Tibial nerve (tissue), 4 donors: ENCODE measurements around the gene CHST14. TPM values are rescaled to one million over a fixed set of nuclear protein-coding genes. Genes with fewer than 3 reads are reported as not detected.

Experiments used
- DNase-seq, 2 donors: peaks; one replicate each; pipeline ENCODE4 v3.0.0-alpha.2; 2019; ENCODE audit warnings: low spot score in 2 of 2
- H3K27ac ChIP-seq, 4 donors: fragments of 200-600 bp; sonication (generic) in 3 of 4; one replicate each; pipeline ENCODE4 v1.5.1; 2017 to 2019; ENCODE audit warnings: mild to moderate bottlenecking in 1 of 4
- H3K27me3 ChIP-seq, 2 donors: fragments of 200-600 bp; sonication (generic) in 1 of 2; one replicate each; pipeline versions ENCODE4 v1.5.1 to v1.6.0; 2017 to 2019
- H3K36me3 ChIP-seq, 3 donors: fragments of 200-600 bp; sonication (generic); one replicate each; pipeline ENCODE4 v1.5.1; 2018 to 2019
- H3K4me1 ChIP-seq, 4 donors: fragments of 200-600 bp; sonication (generic) in 3 of 4; one replicate each; pipeline ENCODE4 v1.5.1; 2017 to 2019
- H3K4me3 ChIP-seq, 4 donors: fragments of 200-600 bp; sonication (generic) in 3 of 4; one replicate each; pipeline ENCODE4 v1.5.1; 2017 to 2019; ENCODE audit warnings: mild to moderate bottlenecking in 1 of 4, moderate library complexity in 1 of 4
- H3K9me3 ChIP-seq, 4 donors: fragments of 200-600 bp; sonication (generic) in 3 of 4; one replicate each; pipeline ENCODE4 v1.5.1; 2017 to 2019
- EP300 ChIP-seq, 2 donors: sonication (generic); formaldehyde crosslinking; IDR thresholded peaks; one replicate each; pipeline ENCODE4 v1.6.1; 2017; ENCODE audit warnings: antibody characterized with exemption in 2 of 2, mild to moderate bottlenecking in 1 of 2
- POLR2A ChIP-seq, 2 donors: fragments of 450-650 bp; IDR thresholded peaks; one replicate each; pipeline ENCODE4 v1.6.1; 2017; ENCODE audit warnings: antibody characterized with exemption in 2 of 2, mild to moderate bottlenecking in 2 of 2, moderate library complexity in 2 of 2
- WGBS, 2 donors: methylation state at CpG; one replicate each; pipeline ENCODE4 v1.1.5; 2018; 5-methylcytosine and 5-hydroxymethylcytosine counted together
- total RNA-seq, 4 donors: library from RNA; depleted of rRNA; stranded (reverse); fragments of >200 nt; gene quantifications; one replicate each; pipeline ENCODE4 v1.1.0, GENCODE V29; 2016
- TF ChIP-seq, protein P1 (sequence below), 5 experiments: fragments of 200-600 bp in 3 of 5; fragments of 450-650 bp in 2 of 5; sonication (generic) in 3 of 5; IDR thresholded peaks; one replicate each; pipeline ENCODE4 v1.5.1; 2016 to 2019; ENCODE audit warnings: antibody characterized with exemption in 5 of 5, mild to moderate bottlenecking in 3 of 5, moderate library complexity in 2 of 5

CHST14 gene
- total RNA-seq, 4 donors from 2014 or later = 5.7 to 27.8 (median 15.4) TPM

DNA sequence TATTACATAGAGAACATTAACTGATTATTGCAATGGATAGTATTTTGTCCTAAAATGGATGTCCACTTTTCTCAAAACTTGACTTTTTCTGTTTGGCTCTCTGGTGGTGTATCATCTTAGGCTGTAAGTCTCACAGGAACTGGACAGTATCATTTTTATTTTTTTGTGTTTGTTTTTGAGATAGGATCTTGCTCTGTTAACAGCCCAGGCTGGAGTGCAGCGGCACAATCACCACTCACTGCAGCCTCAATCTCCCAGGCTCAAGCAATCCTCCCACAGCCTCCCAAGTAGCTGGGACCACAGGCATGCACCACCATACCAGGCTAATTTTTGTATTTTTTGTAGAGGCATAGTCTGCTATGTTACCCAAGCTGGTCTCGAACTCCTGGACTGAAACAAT, 13.1 kb downstream of the CHST14 start:
- Histone ChIP-seq H3K9me3 (no peaks in the 10 kb centered on the region), H3K4me3 (no peak overlapping the region), H3K4me1 (no peaks in the 10 kb centered on the region), H3K36me3 (no peaks in the 10 kb centered on the region), H3K27ac (no peak overlapping the region), H3K27me3 (no peaks in the 10 kb centered on the region)
- TF ChIP-seq EP300 (IDR thresholded peaks at IDR 0.05) (no peak), POLR2A (IDR thresholded peaks at IDR 0.05) (no peak)
- TF ChIP-seq, protein P1, sequence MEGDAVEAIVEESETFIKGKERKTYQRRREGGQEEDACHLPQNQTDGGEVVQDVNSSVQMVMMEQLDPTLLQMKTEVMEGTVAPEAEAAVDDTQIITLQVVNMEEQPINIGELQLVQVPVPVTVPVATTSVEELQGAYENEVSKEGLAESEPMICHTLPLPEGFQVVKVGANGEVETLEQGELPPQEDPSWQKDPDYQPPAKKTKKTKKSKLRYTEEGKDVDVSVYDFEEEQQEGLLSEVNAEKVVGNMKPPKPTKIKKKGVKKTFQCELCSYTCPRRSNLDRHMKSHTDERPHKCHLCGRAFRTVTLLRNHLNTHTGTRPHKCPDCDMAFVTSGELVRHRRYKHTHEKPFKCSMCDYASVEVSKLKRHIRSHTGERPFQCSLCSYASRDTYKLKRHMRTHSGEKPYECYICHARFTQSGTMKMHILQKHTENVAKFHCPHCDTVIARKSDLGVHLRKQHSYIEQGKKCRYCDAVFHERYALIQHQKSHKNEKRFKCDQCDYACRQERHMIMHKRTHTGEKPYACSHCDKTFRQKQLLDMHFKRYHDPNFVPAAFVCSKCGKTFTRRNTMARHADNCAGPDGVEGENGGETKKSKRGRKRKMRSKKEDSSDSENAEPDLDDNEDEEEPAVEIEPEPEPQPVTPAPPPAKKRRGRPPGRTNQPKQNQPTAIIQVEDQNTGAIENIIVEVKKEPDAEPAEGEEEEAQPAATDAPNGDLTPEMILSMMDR (IDR thresholded peaks at IDR 0.05) = no peak
- DNase-seq = no peak
- WGBS, 2 donors = 95 to 96% methylated on average over 2 of the region's 2 CpGs

DNA sequence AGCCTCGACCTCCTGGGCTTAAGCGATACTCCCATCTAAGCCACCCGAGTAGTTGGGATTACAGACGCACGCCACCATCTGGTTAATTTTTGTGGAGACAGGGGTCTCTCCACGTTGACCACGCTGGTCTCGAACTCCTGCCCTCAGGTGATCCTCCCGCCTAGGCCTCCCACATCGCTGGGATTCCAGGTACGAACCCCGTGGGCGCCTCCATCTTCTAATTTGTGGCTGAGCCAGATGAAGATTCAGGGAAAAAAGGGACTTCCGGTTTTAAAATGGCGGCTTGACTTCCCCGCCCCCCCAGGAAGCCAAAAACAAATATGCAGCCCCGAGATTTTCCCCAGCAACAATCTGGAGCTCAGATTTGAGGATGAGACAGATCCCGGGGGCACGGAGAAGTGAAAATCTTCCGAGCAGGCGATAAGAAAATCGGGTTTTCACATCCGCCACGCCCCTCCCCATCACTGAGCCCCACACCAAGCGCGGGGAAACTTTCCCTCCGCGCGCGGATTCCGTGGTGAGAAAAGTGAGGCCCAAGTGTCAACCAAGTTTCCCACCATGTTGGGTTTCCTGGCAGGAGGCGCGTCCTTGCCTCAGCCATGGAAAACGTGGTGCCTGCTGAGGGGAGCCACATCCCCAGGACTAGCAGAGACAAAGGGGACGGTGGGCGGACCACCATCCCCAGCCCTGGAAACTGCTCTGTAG, 15.4 kb downstream of the CHST14 start:
- no peaks in the 10 kb centered on the region for H3K36me3 ChIP-seq
- H3K27ac ChIP-seq = no peak overlapping the region
- TF ChIP-seq EP300 (IDR thresholded peaks at IDR 0.05) (no peak), POLR2A (IDR thresholded peaks at IDR 0.05) (no peak)
- TF ChIP-seq, protein P1 (IDR thresholded peaks at IDR 0.05) = no peak
- H3K4me1 ChIP-seq = no peaks in the 10 kb centered on the region
- DNase-seq = no peak
- H3K9me3 ChIP-seq = no peaks in the 10 kb centered on the region
- 87 to 91% methylated on average over 36 of the region's 36 CpGs for WGBS, 2 donors
- no peaks in the 10 kb centered on the region for H3K27me3 ChIP-seq
- no peak overlapping the region for H3K4me3 ChIP-seq

DNA sequence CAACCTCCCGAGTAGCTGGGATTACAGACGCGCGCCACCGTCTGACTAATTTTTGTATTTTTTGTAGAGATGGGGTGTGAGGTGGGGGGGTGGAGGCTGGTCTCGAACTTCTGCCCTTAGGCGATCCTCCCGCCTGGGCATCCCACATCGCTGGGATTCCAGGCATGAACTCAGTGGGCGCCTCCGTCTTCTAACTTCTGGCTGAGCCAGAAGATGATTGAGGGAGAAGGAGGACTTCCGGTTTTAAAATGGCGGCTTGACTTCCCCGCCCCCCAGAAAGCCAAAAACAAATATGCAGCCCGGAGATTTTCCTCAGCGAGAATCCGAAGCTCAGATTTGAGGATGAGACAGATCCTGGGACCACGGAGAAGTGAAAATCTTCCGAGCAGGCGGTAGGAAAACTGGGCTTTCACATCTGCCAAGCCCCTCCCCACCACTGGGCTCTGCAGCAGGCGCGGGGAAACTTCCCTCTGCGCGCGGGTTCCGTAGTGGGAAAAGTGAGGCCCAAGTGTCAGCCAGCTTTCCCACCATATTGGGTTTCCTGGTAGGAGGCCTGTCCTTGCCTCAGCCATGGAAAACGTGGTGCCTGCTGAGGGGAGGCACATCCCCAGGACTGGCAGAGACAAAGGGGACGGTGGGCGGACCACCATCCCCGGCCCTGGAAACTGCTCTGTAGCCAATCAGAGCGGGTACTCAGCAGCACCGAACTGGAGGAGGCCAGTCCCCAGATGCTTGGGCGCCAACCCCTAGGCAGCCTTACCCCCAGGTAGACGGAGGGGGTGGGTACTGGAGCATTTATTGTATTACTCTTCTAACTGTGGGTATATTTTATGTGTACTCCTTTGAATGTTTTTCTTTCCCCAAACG, 17.3 kb downstream of the CHST14 start:
- H3K9me3 ChIP-seq = no peaks in the 10 kb centered on the region
- no peak overlapping the region for H3K27ac ChIP-seq
- no peak for DNase-seq
- no peaks in the 10 kb centered on the region for H3K4me1 ChIP-seq
- TF ChIP-seq POLR2A (IDR thresholded peaks at IDR 0.05) (no peak), EP300 (IDR thresholded peaks at IDR 0.05) (no peak)
- TF ChIP-seq, protein P1 (IDR thresholded peaks at IDR 0.05) = no peak
- 87 to 92% methylated on average over 35 of the region's 35 CpGs for WGBS, 2 donors
- no peaks in the 10 kb centered on the region for H3K27me3 ChIP-seq
- H3K36me3 ChIP-seq = no peaks in the 10 kb centered on the region
- no peak overlapping the region for H3K4me3 ChIP-seq

DNA sequence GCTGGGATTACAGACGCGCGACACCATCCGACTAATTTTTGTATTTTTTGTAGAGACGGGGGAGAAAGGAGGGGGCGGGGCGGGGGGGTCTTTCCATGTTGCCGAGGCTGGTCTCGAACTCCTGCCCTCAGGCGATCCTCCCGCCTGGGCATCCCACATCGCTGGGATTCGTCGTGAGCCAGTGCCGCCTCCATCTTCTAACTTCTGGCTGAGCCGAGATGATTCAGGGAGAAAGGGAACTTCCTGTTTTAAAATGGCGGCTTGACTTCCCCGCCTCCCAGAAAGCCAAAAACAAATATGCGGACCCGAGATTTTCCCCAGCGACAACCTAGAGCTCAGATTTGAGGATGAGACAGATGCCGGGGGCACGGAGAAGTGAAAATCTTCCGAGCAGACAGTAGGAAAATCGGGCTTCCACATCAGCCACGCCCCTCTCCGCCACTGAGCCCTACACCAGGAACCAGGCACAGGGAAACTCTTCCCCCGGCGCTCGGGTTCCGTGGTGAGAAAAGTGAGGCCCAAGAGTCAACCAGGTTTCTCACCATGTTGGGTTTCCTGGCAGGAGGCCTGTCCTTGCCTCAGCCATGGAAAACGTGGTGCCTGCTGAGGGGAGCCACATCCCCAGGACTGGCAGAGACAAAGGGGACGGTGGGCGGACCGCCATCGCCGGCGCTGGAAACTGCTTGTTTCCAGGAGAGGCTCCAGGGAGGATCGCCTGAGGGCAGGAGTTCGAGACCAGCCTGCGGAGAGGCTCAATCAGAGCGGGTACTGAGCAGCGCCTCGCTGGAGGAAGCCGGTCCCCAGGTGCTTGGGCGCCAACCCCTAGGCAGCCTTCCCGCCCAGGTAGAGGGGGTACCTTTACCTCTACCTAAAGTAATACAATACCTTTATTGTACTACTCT, 18.7 kb downstream of the CHST14 start:
- Histone ChIP-seq H3K36me3 (no peaks in the 10 kb centered on the region), H3K27ac (no peak overlapping the region), H3K27me3 (no peaks in the 10 kb centered on the region), H3K4me1 (no peaks in the 10 kb centered on the region), H3K9me3 (no peaks in the 10 kb centered on the region), H3K4me3 (no peak overlapping the region)
- TF ChIP-seq EP300 (IDR thresholded peaks at IDR 0.05) (no peak), POLR2A (IDR thresholded peaks at IDR 0.05) (no peak)
- TF ChIP-seq, protein P1 (IDR thresholded peaks at IDR 0.05) = no peak
- DNase-seq = no peak
- WGBS, 2 donors = 90 to 91% methylated on average over 46 to 47 of the region's 47 CpGs
